ENCODE measurements around the gene ZBTB16.

Gene ZBTB16

DNA sequence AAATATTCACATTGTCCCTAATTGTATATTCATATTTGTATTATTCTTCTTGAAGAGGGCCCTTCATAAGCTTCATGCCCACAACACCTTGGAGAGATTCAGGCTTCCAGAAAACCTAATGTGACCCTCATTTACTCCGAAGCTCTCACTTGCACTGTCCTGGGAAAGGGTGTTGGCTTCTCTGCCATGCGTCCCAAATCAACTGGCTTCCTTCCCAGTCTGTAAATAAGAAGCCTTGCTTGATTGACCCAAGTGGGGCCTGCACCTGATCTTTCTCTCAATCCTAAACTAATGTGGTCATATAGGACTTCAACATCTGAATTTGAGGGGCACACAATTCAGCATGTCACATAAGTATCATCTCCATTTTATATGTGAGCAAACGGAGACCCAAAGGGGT, 40.5 kb upstream of the ZBTB16 start:
- no peak for DNase-seq (ENCODE audit: low spot score)
- ChIA-PET CTCF (interaction anchor here (0.6 to 1.2 kb wide), 2 partner anchors 123 to 243 kb away, joined by 3 to 4 read pairs; no protein-coding TSS in a partner anchor), POLR2A (ENCODE audit: low non-redundant PET) (no interaction called here)
- TF ChIP-seq, protein P1, sequence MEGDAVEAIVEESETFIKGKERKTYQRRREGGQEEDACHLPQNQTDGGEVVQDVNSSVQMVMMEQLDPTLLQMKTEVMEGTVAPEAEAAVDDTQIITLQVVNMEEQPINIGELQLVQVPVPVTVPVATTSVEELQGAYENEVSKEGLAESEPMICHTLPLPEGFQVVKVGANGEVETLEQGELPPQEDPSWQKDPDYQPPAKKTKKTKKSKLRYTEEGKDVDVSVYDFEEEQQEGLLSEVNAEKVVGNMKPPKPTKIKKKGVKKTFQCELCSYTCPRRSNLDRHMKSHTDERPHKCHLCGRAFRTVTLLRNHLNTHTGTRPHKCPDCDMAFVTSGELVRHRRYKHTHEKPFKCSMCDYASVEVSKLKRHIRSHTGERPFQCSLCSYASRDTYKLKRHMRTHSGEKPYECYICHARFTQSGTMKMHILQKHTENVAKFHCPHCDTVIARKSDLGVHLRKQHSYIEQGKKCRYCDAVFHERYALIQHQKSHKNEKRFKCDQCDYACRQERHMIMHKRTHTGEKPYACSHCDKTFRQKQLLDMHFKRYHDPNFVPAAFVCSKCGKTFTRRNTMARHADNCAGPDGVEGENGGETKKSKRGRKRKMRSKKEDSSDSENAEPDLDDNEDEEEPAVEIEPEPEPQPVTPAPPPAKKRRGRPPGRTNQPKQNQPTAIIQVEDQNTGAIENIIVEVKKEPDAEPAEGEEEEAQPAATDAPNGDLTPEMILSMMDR (conservative IDR thresholded peaks at IDR 0.05; ENCODE audit: low read depth) = no peak
- no peak overlapping the region for H3K27ac ChIP-seq

DNA sequence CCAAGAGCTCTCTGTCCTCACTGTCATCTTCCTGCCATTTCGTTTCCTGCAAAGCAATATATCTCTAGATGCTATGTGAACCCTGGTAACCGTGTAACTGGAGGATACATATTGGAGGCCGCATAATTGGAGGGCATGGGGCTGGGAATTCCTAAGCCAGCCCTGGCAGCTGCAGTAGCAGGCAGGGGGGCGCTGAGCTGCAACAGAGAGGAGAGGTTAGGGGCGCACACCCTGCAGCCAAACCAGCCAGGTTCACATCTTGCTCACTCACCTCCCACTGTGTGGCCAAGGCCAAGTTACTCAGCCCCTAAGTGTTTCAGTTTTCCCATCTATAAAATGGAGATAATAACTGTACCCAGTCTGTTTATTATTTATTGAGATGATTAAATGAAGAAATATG, 39.9 kb upstream of the ZBTB16 start:
- ChIA-PET POLR2A (ENCODE audit: low non-redundant PET) (no interaction called here), CTCF (no interaction called here)
- no peak overlapping the region for H3K27ac ChIP-seq
- TF ChIP-seq, protein P1 (conservative IDR thresholded peaks at IDR 0.05; ENCODE audit: low read depth) = no peak
- DNase-seq (ENCODE audit: low spot score) = no peak

DNA sequence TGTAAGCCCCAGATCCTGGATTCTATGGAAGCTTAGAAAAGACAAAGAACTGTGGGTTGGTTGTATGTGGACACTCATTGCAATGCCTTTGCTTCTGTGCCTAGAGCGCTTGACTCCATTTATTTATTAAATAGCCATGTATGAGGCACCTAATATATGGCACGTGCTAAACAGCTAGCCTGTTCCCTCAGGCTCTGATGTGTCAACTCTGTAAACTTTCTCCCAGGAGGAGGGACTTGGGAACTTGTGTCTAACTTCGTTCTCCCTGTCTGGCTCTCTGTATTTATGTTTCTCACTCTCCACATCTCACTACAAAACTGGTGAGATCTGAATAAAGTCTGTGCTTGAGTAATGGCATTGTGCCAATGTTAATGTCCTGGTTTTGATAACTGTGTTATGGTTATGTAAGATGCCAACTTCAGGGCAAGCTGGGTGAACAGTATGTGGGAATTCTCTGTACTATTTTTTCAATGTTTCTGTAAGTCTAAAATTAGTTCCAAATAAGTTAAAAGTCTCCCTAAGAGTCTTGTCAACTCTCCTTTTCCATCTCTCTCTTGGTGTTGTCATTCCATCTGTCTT, 34.1 kb upstream of the ZBTB16 start:
- ChIA-PET CTCF (interaction anchor here (0.5 to 6.8 kb wide), 4 partner anchors 9 to 869 kb away, joined by 3 to 49 read pairs (median 4); no protein-coding TSS in a partner anchor), POLR2A (ENCODE audit: low non-redundant PET) (interaction anchor here (0.6 kb wide), 1 partner anchor 147 kb away, joined by 7 read pairs; no protein-coding TSS in a partner anchor)
- DNase-seq (ENCODE audit: low spot score) = no peak
- TF ChIP-seq, protein P1 (conservative IDR thresholded peaks at IDR 0.05; ENCODE audit: low read depth) = no peak
- no peak overlapping the region for H3K27ac ChIP-seq

DNA sequence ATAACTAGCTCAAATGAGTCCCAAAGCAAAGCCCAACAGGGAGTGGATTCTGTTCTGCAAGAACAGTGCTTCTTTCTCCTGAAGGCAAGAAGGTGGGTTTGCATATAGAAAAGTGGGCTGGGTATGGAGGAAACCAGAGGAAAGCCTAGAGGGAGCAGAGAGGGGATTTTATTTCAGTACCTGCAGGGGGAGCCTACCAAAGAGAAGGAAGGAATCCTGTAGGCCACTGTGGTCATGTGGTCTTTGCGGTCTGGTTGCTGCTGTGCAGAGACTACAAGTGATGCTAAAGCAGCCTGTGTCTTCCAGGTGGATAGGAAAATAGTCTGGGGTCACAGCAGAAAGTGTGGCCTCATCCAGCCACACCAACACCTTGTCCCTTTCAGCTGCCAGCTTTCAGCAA, 33.2 kb upstream of the ZBTB16 start:
- CTCF ChIA-PET = interaction anchor here (1.5 to 6.8 kb wide), 2 partner anchors 8 to 235 kb away, joined by 6 to 49 read pairs; no protein-coding TSS in a partner anchor

DNA sequence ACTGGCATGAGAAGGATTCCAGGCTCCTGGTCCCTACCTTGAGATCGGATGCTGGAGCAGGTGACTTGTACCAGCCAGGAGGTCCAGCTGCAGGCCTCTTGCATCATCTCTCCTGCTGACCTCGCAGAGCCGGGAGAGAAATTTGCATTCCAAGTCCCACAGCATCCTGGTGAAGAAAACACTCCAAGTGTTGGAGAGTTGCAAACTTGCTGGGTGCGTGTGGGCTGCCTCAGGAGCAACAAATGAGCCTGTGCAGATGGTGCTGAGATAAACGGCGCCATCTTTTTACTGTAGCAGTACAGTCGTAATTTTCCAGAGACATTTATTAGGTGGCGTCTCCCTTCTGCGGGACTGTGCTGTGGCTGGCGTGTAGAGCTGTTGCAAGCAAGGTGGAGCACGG, 32.1 kb upstream of the ZBTB16 start:
- DNase-seq (ENCODE audit: low spot score) = no peak
- TF ChIP-seq, protein P1 (conservative IDR thresholded peaks at IDR 0.05; ENCODE audit: low read depth) = no peak
- ChIA-PET POLR2A (ENCODE audit: low non-redundant PET) (no interaction called here), CTCF (interaction anchor here (0.6 to 6.8 kb wide), 4 partner anchors 9 to 241 kb away, joined by 3 to 49 read pairs (median 6); no protein-coding TSS in a partner anchor)
- no peak overlapping the region for H3K27ac ChIP-seq

More for the DNA sequence above, 33.2 kb upstream of the ZBTB16 start:
- TF ChIP-seq, protein P1 (conservative IDR thresholded peaks at IDR 0.05; ENCODE audit: low read depth) = no peak
- POLR2A ChIA-PET (ENCODE audit: low non-redundant PET) = no interaction called here
- no peak for DNase-seq (ENCODE audit: low spot score)
- H3K27ac ChIP-seq = no peak overlapping the region

DNA sequence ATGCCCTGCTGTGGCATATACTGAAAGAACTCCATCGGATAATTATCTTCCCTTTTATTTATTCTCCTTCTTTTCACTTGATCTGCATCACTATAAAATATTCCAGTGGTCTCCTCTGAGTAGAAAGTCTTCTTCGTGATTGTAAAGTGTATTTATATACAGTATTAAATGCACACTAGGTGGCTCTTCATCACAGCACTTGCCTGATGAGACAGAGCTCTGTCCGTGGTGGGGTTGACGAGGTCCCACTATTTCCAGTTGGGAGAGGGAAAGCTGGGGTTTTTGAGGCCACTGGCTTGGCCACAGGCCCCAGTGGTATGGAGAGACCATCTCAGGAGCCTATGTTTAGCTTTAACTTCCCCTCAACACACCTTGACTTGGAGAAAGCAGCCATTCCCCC, 31.6 kb upstream of the ZBTB16 start:
- H3K27ac ChIP-seq = no peak overlapping the region
- CTCF ChIA-PET = interaction anchor here (0.6 to 6.8 kb wide), 4 partner anchors 9 to 241 kb away, joined by 3 to 49 read pairs (median 6); no protein-coding TSS in a partner anchor
- POLR2A ChIA-PET (ENCODE audit: low non-redundant PET) = no interaction called here
- DNase-seq (ENCODE audit: low spot score) = no peak
- TF ChIP-seq, protein P1 (conservative IDR thresholded peaks at IDR 0.05; ENCODE audit: low read depth) = no peak
